Left lobe of liver (tissue), 2 donors: Measurements from ENCODE around the gene ZNF451. TPM values are rescaled to one million over a fixed set of nuclear protein-coding genes. Genes with fewer than 3 reads are reported as not detected.
A peak's percentile ranks its signal among the peaks of the same experiment; 100 is the strongest.

Source experiments
- ATAC-seq: fragments of 200-7000 bp; cut with Tn5 transposase; one replicate; pipeline ENCODE4 v1.9.1; 2020; ENCODE audit warnings: mild to moderate bottlenecking, moderate library complexity
- DNase-seq: peaks from one replicate; pipeline ENCODE4 v3.0.0-alpha.2; 2020; ENCODE audit warnings: low spot score
- total RNA-seq: library from RNA; stranded (reverse); gene quantifications from one replicate; pipeline ENCODE4 v1.2.1, GENCODE V29; 2021
- donor health status: DM: no; HTN: no; CAD: no; lungs with moderate emphysema.
- donor health status: DM: no; HTN: yes; CAD: no.

The ZNF451 gene
- total RNA-seq, 1 donor from 2014 or later, result 19.3 TPM

DNA sequence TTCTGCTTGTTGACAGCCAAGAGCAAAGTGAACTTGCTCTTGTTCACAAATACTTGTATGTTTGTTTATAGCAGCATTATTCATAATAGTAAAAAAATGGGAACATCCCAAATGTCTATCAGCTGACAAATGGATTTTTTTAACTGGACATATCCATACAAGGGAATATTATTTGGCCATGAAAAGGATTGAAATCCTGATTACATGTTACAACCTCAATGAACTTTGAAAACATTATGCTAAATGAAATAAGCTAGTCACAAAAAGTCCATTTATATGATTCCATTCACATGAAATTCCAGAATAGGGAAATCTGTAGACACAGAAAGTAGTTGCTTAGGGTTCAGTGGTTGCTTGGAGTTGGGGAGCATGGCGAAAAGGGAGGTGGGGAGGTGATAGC, 53.7 kb downstream of the ZNF451 start:
- ATAC-seq, result no peak
- no peak for DNase-seq

GRCh38 chr6:57147401-57147800, 57.4 kb downstream of the ZNF451 start:
- DNase-seq (no peak), ATAC-seq (no peak)

- ATAC-seq (no peak), DNase-seq (no peak)
Observed at GRCh38 chr6:57147955-57148858, 58.2 kb downstream of the ZNF451 start.

GRCh38 chr6:57158658-57159057, 68.7 kb downstream of the ZNF451 start:
- DNase-seq (no peak), ATAC-seq (no peak)

DNA sequence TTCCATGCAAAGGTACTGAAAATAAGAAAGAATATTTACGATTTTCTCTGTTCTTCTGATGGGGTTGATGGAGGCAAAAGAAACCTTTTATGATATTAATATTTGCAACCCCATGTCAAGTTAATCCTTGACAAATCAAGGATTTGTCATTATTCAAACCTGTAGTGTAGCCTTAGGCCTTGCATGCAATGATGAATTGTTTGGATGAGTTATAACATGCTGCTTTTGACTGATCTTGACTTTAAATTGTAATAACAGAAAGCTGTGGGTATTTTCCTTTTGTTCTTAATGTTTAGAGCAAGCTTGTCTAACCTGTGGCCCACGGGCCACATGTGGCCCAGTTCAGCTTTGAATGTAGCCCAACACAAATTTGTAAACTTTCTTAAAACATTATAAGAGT, 69.1 kb downstream of the ZNF451 start:
- no peak for ATAC-seq

GRCh38 chr6:57162028-57162427, 72.0 kb downstream of the ZNF451 start:
- DNase-seq (no peak), ATAC-seq (no peak)

More for the DNA sequence above, 69.1 kb downstream of the ZNF451 start:
- no peak for DNase-seq

GRCh38 chr6:57162516-57162915, 72.5 kb downstream of the ZNF451 start:
- DNase-seq (no peak), ATAC-seq (no peak)

- ATAC-seq, result no peak
- no peak for DNase-seq
Observed at GRCh38 chr6:57163956-57164355, 74.0 kb downstream of the ZNF451 start.

DNA sequence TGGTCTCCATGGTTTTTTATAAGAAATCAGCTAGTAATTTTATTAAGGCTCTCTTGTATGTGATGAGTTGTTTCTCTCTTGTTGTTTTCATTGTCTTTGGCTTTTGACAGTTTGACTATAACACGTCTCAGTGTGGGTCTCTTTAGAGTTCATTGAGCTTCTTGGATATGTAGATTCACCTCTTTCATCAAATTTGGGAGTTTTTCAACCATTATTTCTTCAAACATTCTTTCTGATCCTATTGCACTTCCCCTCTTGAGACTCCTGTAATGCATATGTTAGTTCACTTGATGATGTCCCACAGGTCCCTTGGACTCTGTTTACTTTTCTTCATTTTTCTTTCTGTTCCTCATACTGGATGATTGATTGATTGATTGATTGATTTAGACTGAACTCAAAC, 75.1 kb downstream of the ZNF451 start:
- ATAC-seq, result no peak
- no peak for DNase-seq

- DNase-seq (peak; percentile 91), ATAC-seq (peak; percentile 92)
Observed at GRCh38 chr6:57172136-57173055, 82.4 kb downstream of the ZNF451 start, which contains the start of gene BAG2. Gene BAG2 (plus strand): TSS chr6:57172326. CDS start chr6:57172698, 372 bp downstream.

- peak; percentile 21 for ATAC-seq
- no peak for DNase-seq
Observed at GRCh38 chr6:57173056-57173885, 83.3 kb downstream of the ZNF451 start.

GRCh38 chr6:57173886-57174510, 84.0 kb downstream of the ZNF451 start:
- DNase-seq (no peak), ATAC-seq (no peak)

DNA sequence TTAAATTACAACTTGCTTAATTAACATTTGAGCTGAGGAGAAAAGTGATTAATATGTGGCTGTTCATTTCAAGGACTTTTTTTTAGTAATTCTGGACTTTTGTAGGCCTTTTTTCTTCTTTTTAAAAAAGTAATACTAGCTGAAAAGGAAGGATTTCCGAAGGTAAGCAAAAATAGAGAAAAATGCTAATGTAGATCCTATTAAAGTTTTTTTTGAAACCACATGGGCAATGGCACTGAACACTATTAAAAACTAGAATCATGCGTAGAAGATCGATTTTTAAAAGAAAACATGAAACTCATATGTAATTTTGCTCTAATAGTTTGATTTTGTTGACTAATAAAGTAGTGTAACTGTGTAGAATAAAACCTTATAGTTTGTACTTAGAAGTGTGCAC, 84.5 kb downstream of the ZNF451 start:
- no peak for ATAC-seq
- no peak for DNase-seq

DNA sequence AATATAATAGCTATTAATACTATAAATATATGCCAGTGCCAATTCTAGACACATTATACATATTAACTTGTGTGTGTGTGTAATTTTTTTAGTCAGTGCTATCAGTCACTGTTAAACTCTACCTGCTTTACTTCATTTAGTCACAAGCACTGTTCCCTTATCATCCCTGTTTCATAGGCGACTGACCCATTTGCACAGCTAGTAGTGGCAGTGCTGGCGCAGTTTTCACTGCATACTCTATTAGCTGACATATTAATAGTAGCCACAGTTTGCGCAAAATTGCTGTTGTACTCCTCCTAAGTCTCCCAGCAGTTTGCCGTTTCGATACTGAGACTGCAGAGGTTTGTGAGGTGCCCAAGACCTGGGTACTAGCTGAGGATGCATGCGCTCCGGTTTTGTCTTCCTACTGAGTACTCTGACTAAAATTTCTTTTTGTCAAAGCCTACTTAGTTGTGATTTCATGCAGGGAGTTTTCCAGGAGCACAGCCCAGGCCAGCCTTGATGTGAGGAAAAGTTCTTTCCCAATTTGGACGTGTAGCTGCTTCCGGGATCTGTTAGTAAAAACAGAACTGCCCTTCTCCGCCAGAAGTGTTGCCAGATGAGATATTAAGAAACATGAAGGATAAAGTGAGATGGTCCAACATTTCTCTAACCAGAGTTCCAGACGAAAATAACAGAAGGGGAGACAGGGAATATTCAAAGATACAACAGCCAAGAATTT, 87.7 kb downstream of the ZNF451 start:
- ATAC-seq, result no peak
- no peak for DNase-seq

GRCh38 chr6:57180596-57180995, 90.6 kb downstream of the ZNF451 start:
- DNase-seq (no peak), ATAC-seq (no peak)

GRCh38 chr6:57182017-57182432, 92.0 kb downstream of the ZNF451 start:
- no peak for ATAC-seq
- no peak for DNase-seq

DNA sequence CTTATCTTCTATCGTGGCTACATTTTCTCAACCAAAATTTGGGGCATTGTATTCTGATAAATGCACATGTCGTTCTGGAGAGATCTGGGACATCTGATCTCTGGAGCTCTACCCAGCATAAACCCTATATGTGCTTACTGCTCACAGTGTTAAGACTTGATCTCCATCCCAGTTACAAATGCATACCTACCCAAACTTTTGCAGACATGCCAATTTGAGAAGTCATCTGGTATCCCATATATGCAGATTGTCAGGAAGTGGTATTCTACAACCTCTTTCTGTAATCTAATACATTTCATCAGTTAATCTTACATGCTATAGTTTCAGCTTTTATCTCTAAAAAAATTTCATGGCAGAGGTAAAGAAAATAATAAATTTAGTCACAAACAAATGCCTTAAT, 93.3 kb downstream of the ZNF451 start:
- ATAC-seq (no peak), DNase-seq (no peak)

DNA sequence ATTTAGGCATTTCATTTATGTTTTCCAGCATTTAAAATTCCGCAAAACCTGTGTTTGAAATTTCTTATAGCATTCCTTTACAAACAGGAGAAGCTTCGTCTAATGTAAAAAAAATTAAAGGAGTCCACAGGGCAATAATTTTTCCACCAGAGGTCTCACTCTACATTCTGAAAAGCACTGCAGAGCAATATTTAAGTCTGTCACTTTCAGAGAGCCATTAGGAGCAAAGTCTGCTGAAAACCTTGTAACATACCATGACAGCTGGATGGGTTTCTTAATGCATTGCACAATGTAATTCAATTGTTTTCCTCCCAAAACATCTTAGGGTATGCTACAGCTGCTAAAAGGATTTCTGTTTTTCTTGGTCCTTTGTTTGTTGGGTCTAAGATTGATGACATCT, 100.2 kb downstream of the ZNF451 start:
- no peak for DNase-seq

GRCh38 chr6:57193177-57193576, 103.2 kb downstream of the ZNF451 start:
- ATAC-seq, result no peak

More for the DNA sequence above, 100.2 kb downstream of the ZNF451 start:
- peak; percentile 31 for ATAC-seq

GRCh38 chr6:57195457-57195856, 105.5 kb downstream of the ZNF451 start:
- no peak for DNase-seq
- ATAC-seq, result no peak

More at GRCh38 chr6:57193177-57193576, 103.2 kb downstream of the ZNF451 start:
- no peak for DNase-seq
